Pulmonary artery endothelial cell (primary cell): Measurements from ENCODE around the gene RBM47. TPM values are rescaled to one million over a fixed set of nuclear protein-coding genes. Genes with fewer than 3 reads are reported as not detected.
"Not testable (repeated sequence)": the region's sequence is repeated elsewhere in the genome, so short reads cannot be mapped to it uniquely, and the experiment has no call there.

Source experiments
- DNase-seq: peaks from one replicate; pipeline ENCODE4 v3.0.0-alpha.2; 2011; ENCODE audit warnings: low read depth, low spot score
- total RNA-seq: library from RNA; depleted of rRNA; stranded (reverse); fragments of >200 nt; gene quantifications from 2 replicates; pipeline ENCODE4 v1.2.3, GENCODE V29; 2014

The RBM47 gene
- total RNA-seq, 1 donor from 2014 or later, result 0.20 TPM

GRCh38 chr4:40544221-40544620, 85.4 kb downstream of the RBM47 start:
- no peak for DNase-seq

DNA sequence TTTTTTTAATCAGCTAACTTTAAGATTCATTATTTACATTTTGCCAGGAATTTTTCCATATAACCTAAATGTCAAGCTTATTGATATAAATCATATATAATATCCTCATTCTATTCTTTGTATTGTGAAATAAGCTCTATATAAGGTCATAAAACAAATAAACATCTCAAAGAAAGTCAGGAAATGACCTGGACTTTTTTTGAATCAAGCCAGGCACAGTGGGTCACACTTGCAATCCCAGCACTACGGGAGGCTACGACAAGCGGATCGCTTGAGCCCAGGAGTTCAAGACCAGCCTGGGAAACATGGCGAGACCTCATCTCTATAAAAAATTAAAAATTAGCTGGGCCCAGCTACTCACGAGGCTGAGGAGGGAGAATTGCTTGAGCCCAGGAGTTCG, 88.9 kb downstream of the RBM47 start:
- no peak for DNase-seq

DNA sequence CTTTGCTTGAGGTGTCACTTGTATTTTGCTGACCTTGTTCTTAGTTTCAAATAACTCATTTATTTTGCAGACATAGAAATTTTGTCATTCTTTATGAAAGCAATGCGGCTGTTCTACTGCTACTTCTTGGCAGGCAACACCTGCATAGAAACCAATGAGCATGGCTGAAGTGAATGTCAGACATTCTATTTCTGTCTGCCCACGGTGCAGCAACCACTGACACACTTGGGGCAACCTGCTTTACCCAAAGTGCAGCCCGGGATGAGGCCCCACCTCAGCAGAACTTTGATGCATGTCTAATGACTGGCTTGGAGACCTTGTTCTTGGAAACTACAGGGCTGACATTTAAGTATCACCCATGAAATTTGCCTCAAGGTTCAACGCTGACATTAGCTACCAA, 93.6 kb downstream of the RBM47 start:
- DNase-seq, result no peak

GRCh38 chr4:40531636-40532023, 98.0 kb downstream of the RBM47 start:
- DNase-seq, result no peak

- no peak for DNase-seq
These were observed 98.6 kb downstream of the RBM47 start for GRCh38 chr4:40530961-40531635.

- DNase-seq, result no peak
These were observed 102.9 kb downstream of the RBM47 start for GRCh38 chr4:40526741-40527140.

- DNase-seq, result no peak
These were observed 103.7 kb downstream of the RBM47 start for GRCh38 chr4:40525752-40526598.

- DNase-seq, result no peak
These were observed 105.2 kb downstream of the RBM47 start for GRCh38 chr4:40524366-40525041.

- DNase-seq, result no peak
These were observed 106.1 kb downstream of the RBM47 start for GRCh38 chr4:40523581-40523980.

DNA sequence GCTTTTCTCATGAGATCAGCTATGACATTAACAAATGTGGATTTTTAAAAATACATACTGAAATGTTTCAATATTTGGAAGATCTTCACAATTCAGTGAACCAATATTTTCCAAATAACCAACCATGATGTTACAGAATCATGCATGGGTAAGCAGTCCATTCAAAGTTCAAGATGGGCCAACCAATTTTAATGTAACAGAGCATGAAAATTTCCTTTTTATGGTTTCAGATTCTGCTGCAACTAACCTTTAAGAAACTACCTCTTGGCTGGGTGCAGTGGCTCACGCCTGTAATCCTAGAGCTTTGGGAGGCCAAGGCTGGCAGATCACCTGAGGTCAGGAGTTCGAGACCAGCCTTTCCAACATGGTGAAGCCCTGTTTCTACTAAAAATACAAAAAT, 107.7 kb downstream of the RBM47 start:
- no peak for DNase-seq

GRCh38 chr4:40520533-40520932, 109.1 kb downstream of the RBM47 start:
- DNase-seq, result no peak

GRCh38 chr4:40517081-40517480, 112.6 kb downstream of the RBM47 start:
- not testable (repeated sequence) for DNase-seq

- DNase-seq, result no peak
These were observed 113.0 kb downstream of the RBM47 start for GRCh38 chr4:40516651-40517050.

DNA sequence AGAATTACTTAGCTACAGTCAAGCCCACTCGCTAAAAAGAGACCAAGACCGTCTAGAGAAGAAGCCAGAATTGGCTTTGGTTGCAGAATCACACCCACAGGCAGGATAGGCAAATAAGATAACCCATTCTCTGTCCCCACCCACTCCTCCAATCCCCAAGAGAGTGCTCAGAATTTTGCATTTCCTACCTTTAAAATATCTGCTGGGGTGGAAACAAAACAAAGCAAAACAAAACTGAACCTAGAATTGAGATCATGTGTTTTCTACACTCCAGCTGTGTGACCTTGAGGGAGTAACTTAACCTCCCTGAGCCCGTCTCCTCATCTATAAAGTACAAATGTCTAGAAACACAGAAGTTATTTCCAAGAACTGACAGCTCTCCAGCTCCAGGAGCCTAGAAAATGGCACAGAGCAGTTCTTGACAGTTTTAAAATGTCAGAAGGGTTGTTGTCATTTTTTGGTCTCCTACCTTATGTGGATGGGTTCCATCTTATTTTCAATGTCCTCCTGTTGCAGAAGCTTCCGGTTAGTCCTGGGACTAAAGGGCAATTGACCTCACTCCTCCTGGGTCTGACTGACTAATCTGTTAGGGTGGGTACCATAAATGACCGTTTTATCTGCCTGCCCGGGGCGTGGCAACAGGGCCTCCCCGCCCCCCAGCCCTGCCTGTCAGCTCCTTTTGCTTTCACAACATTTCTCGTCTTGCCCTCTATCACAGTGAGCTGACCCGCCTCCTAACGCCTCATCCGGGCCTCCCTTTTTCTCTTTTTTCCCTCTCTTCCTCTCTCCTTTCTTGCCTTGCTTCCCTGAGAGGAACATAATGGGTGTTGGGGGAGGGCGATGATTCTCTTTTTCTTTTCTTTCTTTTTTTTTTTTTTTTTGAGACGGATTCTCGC, 114.0 kb downstream of the RBM47 start:
- no peak for DNase-seq

DNA sequence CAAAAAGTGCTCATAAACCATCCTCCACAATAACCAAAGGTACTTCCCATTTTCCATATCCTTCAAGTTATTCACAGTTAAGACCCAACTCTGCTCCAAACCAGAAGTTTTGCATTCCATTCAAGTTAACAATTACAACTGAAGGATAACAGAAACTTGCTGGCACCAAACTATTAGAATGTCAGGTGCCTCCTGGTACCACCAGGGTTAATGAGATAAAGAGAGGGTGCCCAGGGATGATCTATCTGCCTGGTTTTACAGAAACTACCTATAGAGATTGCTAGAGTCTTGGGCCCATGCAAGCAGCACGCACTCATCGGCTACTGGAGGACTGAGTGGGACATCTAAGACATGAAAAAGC, 114.6 kb downstream of the RBM47 start:
- no peak for DNase-seq

DNA sequence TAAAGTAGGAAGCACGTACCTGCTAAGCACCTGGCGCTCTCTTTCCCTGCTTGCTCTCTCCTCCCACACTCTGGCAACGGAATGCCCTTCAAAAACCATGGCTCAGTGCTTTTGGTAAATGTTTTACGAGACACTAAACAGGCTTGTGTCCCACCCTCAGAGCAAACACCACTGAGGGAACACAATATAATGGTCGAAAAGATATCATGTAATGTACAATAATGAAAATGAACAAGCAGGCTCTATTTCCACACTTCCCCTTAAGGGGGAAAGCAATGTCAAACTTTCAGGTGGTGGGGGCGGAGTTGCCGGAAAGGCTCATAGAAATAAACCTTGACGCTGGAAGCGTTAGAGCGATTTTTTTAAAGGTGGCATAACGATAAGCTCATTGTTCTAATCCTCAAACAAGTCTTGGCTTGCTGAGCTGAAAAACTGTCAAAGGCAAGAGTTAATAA, 115.1 kb downstream of the RBM47 start:
- no peak for DNase-seq

DNA sequence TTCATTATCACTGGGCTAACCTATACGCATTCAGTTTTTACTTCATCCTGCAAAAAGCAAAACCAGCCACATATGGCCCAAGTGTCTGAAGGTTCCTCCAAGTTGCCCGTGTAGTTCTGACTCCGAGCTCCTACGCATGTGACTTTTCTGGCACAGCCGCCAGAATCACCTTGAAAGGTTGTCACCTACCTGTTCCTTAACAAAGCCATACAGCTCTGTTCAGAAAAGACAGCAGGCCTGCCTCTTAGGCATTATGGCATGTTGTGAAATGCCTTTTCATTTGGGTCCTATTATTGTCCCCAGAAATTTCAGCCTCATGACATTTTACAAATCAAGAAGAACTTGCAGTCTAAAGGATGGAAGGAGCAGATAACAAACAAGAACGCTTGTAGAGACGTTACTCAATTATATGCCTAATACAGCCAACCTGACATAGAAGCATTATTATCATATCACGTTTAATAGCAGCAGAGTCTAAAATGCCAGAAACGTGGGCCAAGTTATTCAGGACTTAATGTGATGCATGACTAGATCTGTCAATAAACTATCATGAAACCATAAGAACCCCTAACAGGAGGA, 118.5 kb downstream of the RBM47 start:
- DNase-seq, result no peak

GRCh38 chr4:40507977-40508376, 121.7 kb downstream of the RBM47 start:
- DNase-seq, result no peak

GRCh38 chr4:40506492-40506891, 123.2 kb downstream of the RBM47 start:
- no peak for DNase-seq

- DNase-seq, result no peak
These were observed 123.6 kb downstream of the RBM47 start for GRCh38 chr4:40506066-40506465.

DNA sequence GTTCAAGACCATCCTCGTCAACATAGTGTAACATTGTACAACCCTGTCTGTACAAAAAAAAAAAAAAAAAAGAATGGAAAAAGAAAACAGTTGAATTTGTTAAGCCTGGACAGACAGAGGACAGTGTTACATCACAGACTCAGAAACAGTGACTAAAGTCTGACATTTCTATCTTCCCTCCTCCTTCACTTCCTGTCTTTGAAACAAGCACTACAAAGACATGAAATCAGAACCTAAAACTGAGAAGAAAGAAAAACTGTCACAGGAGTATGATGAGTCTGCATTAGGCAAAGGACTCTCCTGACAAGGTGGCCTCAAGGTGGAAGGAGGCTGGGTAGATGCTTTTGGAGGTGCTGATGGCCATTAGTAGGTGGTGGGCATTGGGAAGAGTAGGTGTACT, 126.7 kb downstream of the RBM47 start:
- no peak for DNase-seq
